ENCODE results near the gene TCF20.

The TCF20 gene

DNA sequence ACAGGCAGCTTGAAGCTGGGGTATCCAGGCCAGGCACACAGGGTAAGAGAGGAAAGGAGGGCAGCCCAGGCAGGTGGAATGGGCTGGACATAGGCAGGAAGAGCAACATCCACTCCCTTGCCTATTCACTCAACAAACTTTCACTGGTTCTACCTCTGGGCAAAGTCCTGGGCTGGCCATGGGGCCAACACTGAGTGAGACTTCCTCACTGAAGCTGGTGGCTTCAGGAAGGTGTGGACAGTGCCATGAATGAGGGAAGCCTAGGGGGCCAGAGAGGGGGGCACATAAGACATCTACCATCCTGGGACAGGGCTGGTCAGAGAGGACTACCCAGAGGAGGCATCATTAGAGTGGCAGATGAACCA, 44.9 kb upstream of the TCF20 start:
- H4K8ac ChIP-seq (ENCODE audit: low read depth, low read length): no peak overlapping the region
- no peak overlapping the region for H2BK15ac ChIP-seq (replicated peaks; ENCODE audit: low read depth)
- no peak overlapping the region for H4K5ac ChIP-seq (ENCODE audit: low read length)
- peak overlapping the region; percentile 9 for H2BK5ac ChIP-seq (ENCODE audit: low read length)
- no peak overlapping the region for H3K4ac ChIP-seq (ENCODE audit: low read depth, low read length)
- no peaks in the 10 kb centered on the region for H3K36me3 ChIP-seq (ENCODE audit: control insufficient read depth, insufficient read depth, low read length)
- H3K56ac ChIP-seq (ENCODE audit: low read length): peak overlapping the region; percentile 38
- no peaks in the 10 kb centered on the region for H3K27me3 ChIP-seq (ENCODE audit: insufficient read depth, low read length, poor library complexity)
- no peaks in the 10 kb centered on the region for H3K79me2 ChIP-seq (ENCODE audit: control insufficient read depth, insufficient read depth, low read length)
- H3K23ac ChIP-seq (ENCODE audit: low read length): no peak overlapping the region
- no peak overlapping the region for H3K27ac ChIP-seq (ENCODE audit: low read depth, low read length)
- H3K18ac ChIP-seq (ENCODE audit: low read length): peak overlapping the region; percentile 16
- H2BK120ac ChIP-seq (ENCODE audit: low read depth, low read length): no peak overlapping the region
- H3K9ac ChIP-seq (ENCODE audit: low read length): no peak overlapping the region
- H3K79me1 ChIP-seq (ENCODE audit: low read length): no peaks in the 10 kb centered on the region
- DNase-seq: no peak
- no peak overlapping the region for H3K4me2 ChIP-seq (ENCODE audit: low read length)
- no peak overlapping the region for H2AK5ac ChIP-seq (ENCODE audit: low read length)
- peaks cover 20% of the 10 kb centered on the region for H3K4me1 ChIP-seq (ENCODE audit: control insufficient read depth, low read depth, low read length)
- H3K4me3 ChIP-seq (ENCODE audit: low read length): no peak overlapping the region

GRCh38 chr22:42314709-42315391, 44.4 kb upstream of the TCF20 start:
- Histone ChIP-seq H3K18ac (ENCODE audit: low read length) (peak overlapping the region; percentile 18), H2BK15ac (replicated peaks; ENCODE audit: low read depth) (no peak overlapping the region), H4K8ac (ENCODE audit: low read depth, low read length) (no peak overlapping the region), H4K5ac (ENCODE audit: low read length) (no peak overlapping the region), H3K4me3 (ENCODE audit: low read length) (no peak overlapping the region), H2AK5ac (ENCODE audit: low read length) (peak overlapping the region; percentile 16), H2BK5ac (ENCODE audit: low read length) (peak overlapping the region; percentile 9), H3K9ac (ENCODE audit: low read length) (peak overlapping the region; percentile 19), H3K4ac (ENCODE audit: low read depth, low read length) (peak overlapping the region; percentile 17), H3K4me2 (ENCODE audit: low read length) (no peak overlapping the region), H3K36me3 (ENCODE audit: control insufficient read depth, insufficient read depth, low read length) (no peaks in the 10 kb centered on the region), H3K56ac (ENCODE audit: low read length) (peak overlapping the region; percentile 38), H3K79me1 (ENCODE audit: low read length) (no peaks in the 10 kb centered on the region), H3K4me1 (ENCODE audit: control insufficient read depth, low read depth, low read length) (peaks cover 20% of the 10 kb centered on the region), H3K79me2 (ENCODE audit: control insufficient read depth, insufficient read depth, low read length) (no peaks in the 10 kb centered on the region), H3K27ac (ENCODE audit: low read depth, low read length) (no peak overlapping the region), H3K27me3 (ENCODE audit: insufficient read depth, low read length, poor library complexity) (no peaks in the 10 kb centered on the region), H3K23ac (ENCODE audit: low read length) (no peak overlapping the region), H2BK120ac (ENCODE audit: low read depth, low read length) (no peak overlapping the region)
- DNase-seq: no peak
- WGBS (ENCODE audit: extremely low coverage, insufficient coverage, low lambda C conversion rate): no CpG with 5 or more reads among the region's 5 CpGs

GRCh38 chr22:42313804-42314581, 43.5 kb upstream of the TCF20 start:
- no peak overlapping the region for H3K4me2 ChIP-seq (ENCODE audit: low read length)
- H3K4me1 ChIP-seq (ENCODE audit: control insufficient read depth, low read depth, low read length): peaks cover 25% of the 10 kb centered on the region
- no peak overlapping the region for H2BK15ac ChIP-seq (replicated peaks; ENCODE audit: low read depth)
- H3K4ac ChIP-seq (ENCODE audit: low read depth, low read length): peak overlapping the region; percentile 17
- peak overlapping the region; percentile 26 for H3K56ac ChIP-seq (ENCODE audit: low read length)
- no peak overlapping the region for H3K4me3 ChIP-seq (ENCODE audit: low read length)
- H4K8ac ChIP-seq (ENCODE audit: low read depth, low read length): no peak overlapping the region
- H3K79me2 ChIP-seq (ENCODE audit: control insufficient read depth, insufficient read depth, low read length): no peaks in the 10 kb centered on the region
- H3K36me3 ChIP-seq (ENCODE audit: control insufficient read depth, insufficient read depth, low read length): no peaks in the 10 kb centered on the region
- H2BK5ac ChIP-seq (ENCODE audit: low read length): no peak overlapping the region
- H2AK5ac ChIP-seq (ENCODE audit: low read length): no peak overlapping the region
- no peak overlapping the region for H4K5ac ChIP-seq (ENCODE audit: low read length)
- peak; percentile 94 for DNase-seq
- H2BK120ac ChIP-seq (ENCODE audit: low read depth, low read length): no peak overlapping the region
- H3K27ac ChIP-seq (ENCODE audit: low read depth, low read length): no peak overlapping the region
- no peaks in the 10 kb centered on the region for H3K79me1 ChIP-seq (ENCODE audit: low read length)
- H3K9ac ChIP-seq (ENCODE audit: low read length): peak overlapping the region; percentile 10
- no peak overlapping the region for H3K23ac ChIP-seq (ENCODE audit: low read length)
- no peaks in the 10 kb centered on the region for H3K27me3 ChIP-seq (ENCODE audit: insufficient read depth, low read length, poor library complexity)
- WGBS (ENCODE audit: extremely low coverage, insufficient coverage, low lambda C conversion rate): no CpG with 5 or more reads among the region's 33 CpGs
- peak overlapping the region; percentile 18 for H3K18ac ChIP-seq (ENCODE audit: low read length)

GRCh38 chr22:42313204-42313603, 42.8 kb upstream of the TCF20 start:
- peak; percentile 53 for DNase-seq
- no peak overlapping the region for H3K4ac ChIP-seq (ENCODE audit: low read depth, low read length)
- H3K9ac ChIP-seq (ENCODE audit: low read length): no peak overlapping the region
- H3K18ac ChIP-seq (ENCODE audit: low read length): no peak overlapping the region
- no peak overlapping the region for H2BK15ac ChIP-seq (replicated peaks; ENCODE audit: low read depth)
- H2BK120ac ChIP-seq (ENCODE audit: low read depth, low read length): no peak overlapping the region
- no peak overlapping the region for H4K8ac ChIP-seq (ENCODE audit: low read depth, low read length)
- no peak overlapping the region for H3K27ac ChIP-seq (ENCODE audit: low read depth, low read length)
- no peaks in the 10 kb centered on the region for H3K27me3 ChIP-seq (ENCODE audit: insufficient read depth, low read length, poor library complexity)
- H2AK5ac ChIP-seq (ENCODE audit: low read length): no peak overlapping the region
- H3K23ac ChIP-seq (ENCODE audit: low read length): no peak overlapping the region
- no peaks in the 10 kb centered on the region for H3K79me1 ChIP-seq (ENCODE audit: low read length)
- no peak overlapping the region for H3K4me2 ChIP-seq (ENCODE audit: low read length)
- H3K79me2 ChIP-seq (ENCODE audit: control insufficient read depth, insufficient read depth, low read length): no peaks in the 10 kb centered on the region
- H3K4me3 ChIP-seq (ENCODE audit: low read length): no peak overlapping the region
- H3K36me3 ChIP-seq (ENCODE audit: control insufficient read depth, insufficient read depth, low read length): no peaks in the 10 kb centered on the region
- no peak overlapping the region for H4K5ac ChIP-seq (ENCODE audit: low read length)
- H3K4me1 ChIP-seq (ENCODE audit: control insufficient read depth, low read depth, low read length): peaks cover 25% of the 10 kb centered on the region
- peak overlapping the region; percentile 45 for H3K56ac ChIP-seq (ENCODE audit: low read length)
- H2BK5ac ChIP-seq (ENCODE audit: low read length): no peak overlapping the region
- no CpG with 5 or more reads among the region's 7 CpGs for WGBS (ENCODE audit: extremely low coverage, insufficient coverage, low lambda C conversion rate)

DNA sequence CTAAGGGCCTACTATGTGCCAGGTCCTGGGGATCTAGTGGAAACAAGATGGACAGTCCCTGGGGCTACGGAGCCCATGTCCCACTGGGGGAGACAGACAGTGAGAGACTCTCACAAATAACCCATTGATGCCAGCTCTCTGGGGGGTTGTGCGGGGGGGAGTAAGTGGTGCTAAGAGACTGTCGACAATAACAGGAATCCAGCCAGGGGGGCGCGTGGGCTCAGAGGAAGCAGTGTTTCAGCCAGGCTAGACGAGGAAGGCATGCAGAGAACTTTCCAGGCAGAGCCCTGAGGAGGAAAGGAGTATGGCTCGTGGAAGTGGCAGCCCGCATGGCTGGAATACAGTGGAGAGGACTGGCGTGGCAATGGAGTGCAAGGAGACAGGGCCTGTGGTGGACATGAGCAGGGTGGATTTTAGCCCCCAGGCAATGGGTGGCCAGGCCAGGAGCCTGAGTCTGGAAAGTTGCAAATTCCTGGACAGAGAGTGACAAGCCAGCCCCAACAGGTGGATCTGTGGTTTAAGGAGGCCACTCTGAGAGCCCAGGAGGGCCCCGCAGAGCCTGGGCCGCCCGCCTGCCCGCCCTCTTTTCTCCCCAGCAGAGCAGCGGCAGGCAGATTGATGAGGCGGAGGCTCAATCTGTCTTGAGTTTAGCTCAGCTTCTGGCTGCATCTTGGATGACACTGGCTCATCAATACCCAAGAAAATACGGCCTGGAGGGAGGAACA, 40.0 kb upstream of the TCF20 start:
- DNase-seq: peak; percentile 52
- Histone ChIP-seq H3K4ac (ENCODE audit: low read depth, low read length) (no peak overlapping the region), H2BK120ac (ENCODE audit: low read depth, low read length) (no peak overlapping the region), H3K4me2 (ENCODE audit: low read length) (no peak overlapping the region), H3K56ac (ENCODE audit: low read length) (no peak overlapping the region), H3K36me3 (ENCODE audit: control insufficient read depth, insufficient read depth, low read length) (no peaks in the 10 kb centered on the region), H3K79me1 (ENCODE audit: low read length) (no peaks in the 10 kb centered on the region), H2BK5ac (ENCODE audit: low read length) (no peak overlapping the region), H3K27me3 (ENCODE audit: insufficient read depth, low read length, poor library complexity) (no peaks in the 10 kb centered on the region), H3K27ac (ENCODE audit: low read depth, low read length) (no peak overlapping the region), H2BK15ac (replicated peaks; ENCODE audit: low read depth) (no peak overlapping the region), H3K4me1 (ENCODE audit: control insufficient read depth, low read depth, low read length) (peaks cover 25% of the 10 kb centered on the region), H3K79me2 (ENCODE audit: control insufficient read depth, insufficient read depth, low read length) (no peaks in the 10 kb centered on the region), H2AK5ac (ENCODE audit: low read length) (no peak overlapping the region), H4K5ac (ENCODE audit: low read length) (no peak overlapping the region), H3K4me3 (ENCODE audit: low read length) (no peak overlapping the region), H3K9ac (ENCODE audit: low read length) (no peak overlapping the region), H3K23ac (ENCODE audit: low read length) (no peak overlapping the region), H4K8ac (ENCODE audit: low read depth, low read length) (no peak overlapping the region), H3K18ac (ENCODE audit: low read length) (no peak overlapping the region)
- no CpG with 5 or more reads among the region's 16 CpGs for WGBS (ENCODE audit: extremely low coverage, insufficient coverage, low lambda C conversion rate)
